CD14-positive monocyte (primary cell): ENCODE results near the gene BMI1. TPM values are rescaled to one million over a fixed set of nuclear protein-coding genes. Genes with fewer than 3 reads are reported as not detected.

Source experiments
- DNase-seq, 3 donors: peaks; one replicate each; pipeline ENCODE4 v3.0.0-alpha.2; 2011 to 2022
- H2AFZ ChIP-seq: 2 replicates; pipeline ENCODE4 v1.6.0; 2012; ENCODE audit warnings: mild to moderate bottlenecking, low read depth, low read length, inconsistent platforms; ENCODE audit not compliant: insufficient read depth, poor library complexity, severe bottlenecking
- H3K27ac ChIP-seq, 2 donors: 1 replicate in 1 of 2; 2 replicates in 1 of 2; pipeline ENCODE4 v1.5.1; 2012 to 2013; ENCODE audit warnings: low read length in 2 of 2, control low read depth in 1 of 2, inconsistent platforms in 1 of 2, low read depth in 1 of 2, mild to moderate bottlenecking in 1 of 2
- H3K27me3 ChIP-seq, 2 donors: one replicate each; pipeline versions ENCODE4 v1.6.0 to v1.6.1; 2011 to 2013; ENCODE audit warnings: low read length in 2 of 2; ENCODE audit not compliant: control insufficient read depth in 2 of 2, insufficient read depth in 2 of 2
- H3K36me3 ChIP-seq, 2 donors: replicated peaks in 1 of 2; 1 replicate in 1 of 2; 2 replicates in 1 of 2; pipeline versions ENCODE4 v1.5.1 to v1.6.1; 2012 to 2013; ENCODE audit warnings: low read length in 2 of 2, control low read depth in 1 of 2, inconsistent platforms in 1 of 2, mild to moderate bottlenecking in 1 of 2; ENCODE audit not compliant: insufficient read depth in 2 of 2, control insufficient read depth in 1 of 2
- H3K4me1 ChIP-seq, 2 donors: 1 replicate in 1 of 2; 2 replicates in 1 of 2; pipeline versions ENCODE4 v1.5.1 to v1.6.1; 2012 to 2013; ENCODE audit warnings: low read length in 2 of 2, control low read depth in 1 of 2, inconsistent platforms in 1 of 2, mild to moderate bottlenecking in 1 of 2, moderate library complexity in 1 of 2; ENCODE audit not compliant: insufficient read depth in 2 of 2, control insufficient read depth in 1 of 2
- H3K4me2 ChIP-seq: replicated peaks from 2 replicates; pipeline ENCODE3; 2012; ENCODE audit warnings: low read length, moderate library complexity, mild to moderate bottlenecking; ENCODE audit not compliant: poor library complexity, severe bottlenecking; ENCODE audit errors: extremely low read depth
- H3K4me3 ChIP-seq, 3 experiments: fragments of 200-600 bp in 1 of 3; sonication (generic) in 1 of 3; replicated peaks in 1 of 3; 1 replicate in 2 of 3; 2 replicates in 1 of 3; pipeline ENCODE4 v1.5.1; 2011 to 2013; ENCODE audit warnings: low read length in 3 of 3, mild to moderate bottlenecking in 3 of 3, control low read depth in 2 of 3, low read depth in 2 of 3, inconsistent platforms in 1 of 3, moderate library complexity in 1 of 3
- H3K79me2 ChIP-seq: 2 replicates; pipeline ENCODE4 v1.6.0; 2012; ENCODE audit warnings: mild to moderate bottlenecking, control low read depth, inconsistent platforms, low read length, moderate library complexity; ENCODE audit not compliant: insufficient read depth
- H3K9ac ChIP-seq: 2 replicates; pipeline ENCODE4 v1.6.0; 2017; ENCODE audit warnings: low read length, mild to moderate bottlenecking; ENCODE audit not compliant: insufficient read depth, poor library complexity, severe bottlenecking
- H3K9me3 ChIP-seq, 2 donors: replicated peaks in 1 of 2; 1 replicate in 1 of 2; 2 replicates in 1 of 2; pipeline versions ENCODE4 v1.5.1 to v1.6.1; 2012 to 2013; ENCODE audit warnings: low read length in 2 of 2, control low read depth in 1 of 2; ENCODE audit not compliant: control insufficient read depth in 1 of 2, insufficient read depth in 1 of 2
- H4K20me1 ChIP-seq: 2 replicates; pipeline ENCODE4 v1.6.0; 2012; ENCODE audit warnings: mild to moderate bottlenecking, low read length, control low read depth, moderate library complexity; ENCODE audit not compliant: insufficient read depth
- H3K27ac Mint-ChIP-seq, 7 donors: one replicate each; pipeline ENCODE4 v1.8.0; 2020; ENCODE audit warnings: mild to moderate bottlenecking in 7 of 7, mixed read lengths in 7 of 7, moderate library complexity in 6 of 7, inconsistent platforms in 2 of 7
- H3K27me3 Mint-ChIP-seq, 3 donors: one replicate each; pipeline ENCODE4 v1.8.0; 2021 to 2022; ENCODE audit warnings: low read depth in 3 of 3, mild to moderate bottlenecking in 3 of 3, mixed read lengths in 3 of 3, moderate library complexity in 3 of 3, inconsistent platforms in 1 of 3
- H3K36me3 Mint-ChIP-seq, 2 donors: one replicate each; pipeline ENCODE4 v1.8.0; 2020; ENCODE audit warnings: mixed read lengths in 2 of 2, inconsistent platforms in 1 of 2, mild to moderate bottlenecking in 1 of 2
- H3K4me1 Mint-ChIP-seq: one replicate; pipeline ENCODE4 v1.8.0; 2020; ENCODE audit warnings: mild to moderate bottlenecking, mixed read lengths
- H3K4me3 Mint-ChIP-seq, 2 donors: one replicate each; pipeline ENCODE4 v1.8.0; 2020; ENCODE audit warnings: mild to moderate bottlenecking in 2 of 2, mixed read lengths in 2 of 2, moderate library complexity in 1 of 2
- H3K9me3 Mint-ChIP-seq, 7 donors: one replicate each; pipeline ENCODE4 v1.8.0; 2020 to 2022; ENCODE audit warnings: mixed read lengths in 7 of 7, mild to moderate bottlenecking in 6 of 7, moderate library complexity in 6 of 7, inconsistent platforms in 2 of 7
- CTCF ChIP-seq: fragments of 200-600 bp; IDR thresholded peaks from one replicate; pipeline ENCODE4 v1.8.0; 2022; ENCODE audit warnings: antibody characterized with exemption, mild to moderate bottlenecking
- WGBS: methylation state at CpG from one replicate; pipeline ENCODE4 v1.1.5; 2013; ENCODE audit warnings: missing lambda C conversion rate; ENCODE audit not compliant: insufficient coverage; 5-methylcytosine and 5-hydroxymethylcytosine counted together
- intact Hi-C, 2 donors: fragments of 100-400 bp; cut with micrococcal nuclease; formaldehyde crosslinking; loops; one replicate each; pipeline versions ENCODE4 v1.15.0 to v1.15.1; 2023
- polyA plus RNA-seq, 3 donors: library from polyadenylated mRNA; depleted of rRNA in 1 of 3; unstranded in 2 of 3; stranded (reverse) in 1 of 3; fragments of 300-500 nt in 2 of 3; fragments of >200 nt in 1 of 3; fragmentation: Illumina TruSeq in 2 of 3; gene quantifications; 1 replicate in 2 of 3; 2 replicates in 1 of 3; pipeline ENCODE4 v1.2.3, GENCODE V29; 2012 to 2021

The BMI1 gene
- polyA plus RNA-seq, 3 donors: 7.5 to 11.9 (median 11.0) TPM

DNA sequence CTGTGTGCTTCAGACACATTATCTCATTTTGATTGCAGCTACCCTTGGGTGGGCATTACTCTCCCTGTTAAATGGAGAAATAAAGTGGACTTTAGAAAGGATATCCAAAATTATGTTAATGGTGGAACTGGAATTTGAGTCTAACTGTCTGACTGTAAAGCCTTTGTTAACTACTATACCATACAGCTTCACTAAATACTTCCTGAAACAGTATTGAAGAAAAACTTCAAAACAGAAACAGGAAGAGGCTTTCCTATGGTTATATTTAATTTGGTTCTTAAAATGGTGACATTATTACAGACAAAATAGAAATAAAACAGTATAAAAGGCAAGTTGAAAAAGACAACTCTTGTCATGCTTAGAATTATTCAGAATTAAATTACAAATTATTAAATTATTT, 49.4 kb downstream of the BMI1 start:
- peak overlapping the region; percentile 75 to 89 (median 83) for H3K27ac Mint-ChIP-seq
- Histone ChIP-seq H3K4me2 (peak overlapping the region; percentile 0), H3K27ac (peak overlapping the region in 1 of 2 donors; percentile 57), H3K9me3 (no peaks in the 10 kb centered on the region), H3K27me3 (no peaks in the 10 kb centered on the region), H3K9ac (no peak overlapping the region), H3K79me2 (no peaks in the 10 kb centered on the region), H3K4me3 (no peak overlapping the region), H2AFZ (no peak overlapping the region), H3K36me3 (no peaks in the 10 kb centered on the region), H3K4me1 (peaks cover 14 to 19% of the 10 kb centered on the region in 2 donors), H4K20me1 (no peaks in the 10 kb centered on the region)
- intact Hi-C loops: loop anchor here (10.0 kb wide), 1 partner anchor 64 kb away; no protein-coding TSS in a partner anchor
- peaks cover 0 to 2% (median 0%) of the 10 kb centered on the region in 3 donors for H3K27me3 Mint-ChIP-seq
- H3K9me3 Mint-ChIP-seq: peaks cover 0 to 2% (median 0%) of the 10 kb centered on the region in 7 donors
- DNase-seq: peak in 2 of 3 donors; percentile 23 to 44
- no peak overlapping the region for H3K4me3 Mint-ChIP-seq
- H3K36me3 Mint-ChIP-seq: no peaks in the 10 kb centered on the region
- peaks cover 24% of the 10 kb centered on the region for H3K4me1 Mint-ChIP-seq
- TF ChIP-seq CTCF: no peak

- no peaks in the 10 kb centered on the region for H3K9me3 ChIP-seq
- H3K4me2 ChIP-seq: no peak overlapping the region
- no peaks in the 10 kb centered on the region for H3K79me2 ChIP-seq
- H3K36me3 ChIP-seq: no peaks in the 10 kb centered on the region
- WGBS: 84% methylated on average over 5 of the region's 6 CpGs
- peaks cover 14 to 19% of the 10 kb centered on the region in 2 donors for H3K4me1 ChIP-seq
- Mint-ChIP-seq H3K27ac (no peak overlapping the region), H3K9me3 (peaks cover 0 to 2% (median 0%) of the 10 kb centered on the region in 7 donors), H3K36me3 (no peaks in the 10 kb centered on the region), H3K4me3 (no peak overlapping the region), H3K4me1 (peaks cover 21% of the 10 kb centered on the region), H3K27me3 (no peaks in the 10 kb centered on the region)
- H3K27me3 ChIP-seq: no peaks in the 10 kb centered on the region
- intact Hi-C loops: loop anchor here (10.0 kb wide), 1 partner anchor 63 kb away; no protein-coding TSS in a partner anchor
- H2AFZ ChIP-seq: no peak overlapping the region
- no peak overlapping the region for H3K9ac ChIP-seq
- no peaks in the 10 kb centered on the region for H4K20me1 ChIP-seq
- DNase-seq: no peak
- H3K4me3 ChIP-seq: no peak overlapping the region
- no peak for TF ChIP-seq CTCF
- no peak overlapping the region for H3K27ac ChIP-seq
Observed at GRCh38 chr10:22372298-22372697, 51.4 kb downstream of the BMI1 start.
